T-cell (primary cell): ENCODE results near the gene BTBD7. TPM values are rescaled to one million over a fixed set of nuclear protein-coding genes. Genes with fewer than 3 reads are reported as not detected.
A peak's percentile ranks its signal among the peaks of the same experiment; 100 is the strongest.

Experiments used
- ATAC-seq, 4 experiments: fragments of 200-7000 bp in 3 of 4; fragments of 150-1000 bp in 1 of 4; cut with Tn5 transposase; replicated peaks in 1 of 4; 1 replicate in 3 of 4; 2 replicates in 1 of 4; pipeline ENCODE4 v1.10.0; 2021; ENCODE audit warnings: moderate library complexity in 3 of 4, mild to moderate bottlenecking in 2 of 4, moderate number of reproducible peaks in 1 of 4
- CTCF ChIA-PET, 2 donors: fragments of 300-600 bp; sonication (Branson Sonifier 250); formaldehyde crosslinking; loops; one replicate each; lab custom pipeline; 2022; ENCODE audit warnings: antibody characterized with exemption in 2 of 2; lab: Charles Lee
- POLR2A ChIA-PET, 2 donors: fragments of 300-600 bp; sonication (Branson Sonifier 250); formaldehyde crosslinking; loops; one replicate each; lab custom pipeline; 2022; ENCODE audit warnings: antibody characterized with exemption in 2 of 2; lab: Charles Lee
- DNase-seq, 35 experiments: peaks; one replicate each; pipeline versions ENCODE4 v3.0.0 to v3.0.0-alpha.2; 2013 to 2023
- H3K27ac ChIP-seq: one replicate; pipeline ENCODE4 v1.5.1; 2013; ENCODE audit warnings: low read length
- H3K27me3 ChIP-seq, 2 experiments: replicated peaks in 1 of 2; 1 replicate in 1 of 2; 2 replicates in 1 of 2; pipeline versions ENCODE4 v1.6.1 to v1.7.0; 2013; ENCODE audit warnings: low read length in 1 of 2, mixed read lengths in 1 of 2; ENCODE audit not compliant: control insufficient read depth in 2 of 2, insufficient read depth in 2 of 2; ENCODE audit errors: extremely low read depth in 1 of 2
- H3K36me3 ChIP-seq, 2 donors: 1 replicate in 1 of 2; 2 replicates in 1 of 2; pipeline versions ENCODE4 v1.6.1 to v1.7.0; 2013; ENCODE audit warnings: low read length in 1 of 2; ENCODE audit not compliant: control insufficient read depth in 2 of 2, insufficient read depth in 1 of 2; ENCODE audit errors: extremely low read depth in 1 of 2
- H3K4me1 ChIP-seq, 2 experiments: 1 replicate in 1 of 2; 2 replicates in 1 of 2; pipeline versions ENCODE4 v1.6.1 to v1.7.0; 2013; ENCODE audit warnings: low read length in 2 of 2, mixed read lengths in 1 of 2; ENCODE audit not compliant: insufficient read depth in 2 of 2, control insufficient read depth in 1 of 2; ENCODE audit errors: extremely low read depth in 1 of 2
- H3K4me3 ChIP-seq, 2 donors: 1 replicate in 1 of 2; 2 replicates in 1 of 2; pipeline versions ENCODE4 v1.5.1 to v1.7.0; 2013; ENCODE audit warnings: mild to moderate bottlenecking in 2 of 2, low read length in 1 of 2, moderate library complexity in 1 of 2; ENCODE audit not compliant: control insufficient read depth in 1 of 2; ENCODE audit errors: extremely low read depth in 1 of 2
- H3K9me3 ChIP-seq: 2 replicates; pipeline ENCODE4 v1.7.0; 2013
- H3K27ac Mint-ChIP-seq, 2 donors: one replicate each; pipeline ENCODE4 v1.8.0; 2020 to 2021; ENCODE audit warnings: mild to moderate bottlenecking in 2 of 2, mixed read lengths in 2 of 2
- H3K27me3 Mint-ChIP-seq, 2 donors: one replicate each; pipeline ENCODE4 v1.8.0; 2021 to 2022; ENCODE audit warnings: mixed read lengths in 2 of 2
- H3K36me3 Mint-ChIP-seq: one replicate; pipeline ENCODE4 v1.8.0; 2021; ENCODE audit warnings: mixed read lengths
- H3K4me1 Mint-ChIP-seq, 3 donors: one replicate each; pipeline ENCODE4 v1.8.0; 2020 to 2022; ENCODE audit warnings: mixed read lengths in 3 of 3, mild to moderate bottlenecking in 1 of 3
- H3K4me3 Mint-ChIP-seq, 3 donors: one replicate each; pipeline ENCODE4 v1.8.0; 2020 to 2022; ENCODE audit warnings: mild to moderate bottlenecking in 3 of 3, mixed read lengths in 3 of 3, moderate library complexity in 3 of 3
- H3K9me3 Mint-ChIP-seq, 3 donors: one replicate each; pipeline ENCODE4 v1.8.0; 2020 to 2022; ENCODE audit warnings: mixed read lengths in 3 of 3
- WGBS: methylation state at CpG from one replicate; pipeline ENCODE4 v1.1.5; 2013; ENCODE audit warnings: missing lambda C conversion rate; ENCODE audit not compliant: insufficient coverage; 5-methylcytosine and 5-hydroxymethylcytosine counted together
- total RNA-seq, 35 experiments: library from RNA in 6 of 35; stranded (reverse) in 6 of 35; fragments of 120-200 nt in 1 of 35; gene quantifications; one replicate each; pipeline versions ENCODE4 v1.2.1 to v1.2.4 and lab custom pipeline; 2013 to 2026

The BTBD7 gene
- total RNA-seq, 5 donors from 2014 or later (not counting 1 experiment from before 2014, with no cell fraction given) = 21.6 to 26.1 (median 26.0) TPM

- WGBS = 59% methylated on average over 3 of the region's 17 CpGs
- H3K4me1 ChIP-seq = peaks cover 16 to 19% of the 10 kb centered on the region in 2 experiments
- ChIA-PET POLR2A (interaction anchor here in 1 of 2 donors (0.5 kb wide), 1 partner anchor 146 kb away, joined by 3 read pairs; the partner anchor contains the start of gene LYSET), CTCF (interaction anchor here in 1 of 2 donors (0.6 kb wide), 1 partner anchor 742 kb away, joined by 4 read pairs; no protein-coding TSS in a partner anchor)
- H3K27ac ChIP-seq = no peak overlapping the region
- Mint-ChIP-seq H3K27me3 (no peaks in the 10 kb centered on the region), H3K4me1 (peaks cover 60 to 63% (median 62%) of the 10 kb centered on the region in 3 donors), H3K9me3 (no peaks in the 10 kb centered on the region), H3K4me3 (peak overlapping the region; percentile 91 to 94 (median 92)), H3K27ac (peak overlapping the region; percentile 16 to 34), H3K36me3 (no peaks in the 10 kb centered on the region)
- H3K27me3 ChIP-seq = no peaks in the 10 kb centered on the region
- ATAC-seq (no peak), DNase-seq (no peak)
- no peaks in the 10 kb centered on the region for H3K36me3 ChIP-seq
- no peaks in the 10 kb centered on the region for H3K9me3 ChIP-seq
- peak overlapping the region in 1 of 2 donors; percentile 73 for H3K4me3 ChIP-seq
Observed at GRCh38 chr14:93331002-93331727, 1.7 kb downstream of the BTBD7 start.

- Mint-ChIP-seq H3K4me1 (peaks cover 60 to 63% (median 63%) of the 10 kb centered on the region in 3 donors), H3K9me3 (no peaks in the 10 kb centered on the region), H3K4me3 (peak overlapping the region; percentile 91 to 94 (median 92)), H3K27me3 (no peaks in the 10 kb centered on the region), H3K27ac (no peak overlapping the region), H3K36me3 (no peaks in the 10 kb centered on the region)
- ChIA-PET CTCF (no interaction called here), POLR2A (no interaction called here)
- WGBS = no CpG with 5 or more reads among the region's 2 CpGs
- Histone ChIP-seq H3K36me3 (no peaks in the 10 kb centered on the region), H3K4me3 (no peak overlapping the region), H3K27ac (no peak overlapping the region), H3K9me3 (no peaks in the 10 kb centered on the region), H3K4me1 (peaks cover 16 to 19% of the 10 kb centered on the region in 2 experiments), H3K27me3 (no peaks in the 10 kb centered on the region)
- ATAC-seq (no peak), DNase-seq (no peak)
Observed at GRCh38 chr14:93330609-93331000, 2.2 kb downstream of the BTBD7 start.

- CTCF ChIA-PET = no interaction called here
- H3K4me3 ChIP-seq = no peak overlapping the region
- 96% methylated on average over 4 of the region's 5 CpGs for WGBS
- no peaks in the 10 kb centered on the region for H3K36me3 ChIP-seq
- POLR2A ChIA-PET = no interaction called here
- Mint-ChIP-seq H3K27ac (peak overlapping the region in 1 of 2 donors; percentile 0), H3K27me3 (no peaks in the 10 kb centered on the region), H3K36me3 (no peaks in the 10 kb centered on the region), H3K4me1 (peaks cover 65 to 66% (median 66%) of the 10 kb centered on the region in 3 donors), H3K4me3 (peak overlapping the region in 1 of 3 donors; percentile 92), H3K9me3 (no peaks in the 10 kb centered on the region)
- no peaks in the 10 kb centered on the region for H3K9me3 ChIP-seq
- no peak overlapping the region for H3K27ac ChIP-seq
- ATAC-seq (no peak), DNase-seq (no peak)
- H3K4me1 ChIP-seq = peaks cover 16 to 19% of the 10 kb centered on the region in 2 experiments
- H3K27me3 ChIP-seq = no peaks in the 10 kb centered on the region
Observed at GRCh38 chr14:93329965-93330608, 2.7 kb downstream of the BTBD7 start.

GRCh38 chr14:93328546-93328945 is 4.3 kb downstream of the BTBD7 start:
- Histone ChIP-seq H3K36me3 (no peaks in the 10 kb centered on the region), H3K4me3 (no peak overlapping the region), H3K4me1 (peaks cover 12 to 16% of the 10 kb centered on the region in 2 experiments), H3K27me3 (no peaks in the 10 kb centered on the region), H3K9me3 (no peaks in the 10 kb centered on the region), H3K27ac (no peak overlapping the region)
- H3K27me3 Mint-ChIP-seq = no peaks in the 10 kb centered on the region
- H3K4me3 Mint-ChIP-seq = no peak overlapping the region
- H3K9me3 Mint-ChIP-seq = no peaks in the 10 kb centered on the region
- CTCF ChIA-PET = interaction anchor here in 1 of 2 donors (0.7 kb wide), 1 partner anchor 894 kb away, joined by 5 read pairs; no protein-coding TSS in a partner anchor
- DNase-seq = no peak
- no peak for ATAC-seq
- H3K27ac Mint-ChIP-seq = no peak overlapping the region
- H3K36me3 Mint-ChIP-seq = peaks cover 11% of the 10 kb centered on the region
- no CpG with 5 or more reads among the region's 6 CpGs for WGBS
- peaks cover 66 to 67% (median 66%) of the 10 kb centered on the region in 3 donors for H3K4me1 Mint-ChIP-seq
- POLR2A ChIA-PET = no interaction called here

GRCh38 chr14:93326196-93326595 is 6.6 kb downstream of the BTBD7 start:
- WGBS = 100% methylated on average over 1 of the region's 5 CpGs
- no peaks in the 10 kb centered on the region for H3K36me3 ChIP-seq
- Mint-ChIP-seq H3K27ac (no peak overlapping the region), H3K27me3 (no peaks in the 10 kb centered on the region), H3K4me1 (peaks cover 60 to 71% (median 67%) of the 10 kb centered on the region in 3 donors), H3K9me3 (no peaks in the 10 kb centered on the region), H3K4me3 (no peak overlapping the region), H3K36me3 (peaks cover 19% of the 10 kb centered on the region)
- no peaks in the 10 kb centered on the region for H3K9me3 ChIP-seq
- no peak overlapping the region for H3K27ac ChIP-seq
- H3K4me1 ChIP-seq = peaks cover 5 to 6% of the 10 kb centered on the region in 2 experiments
- H3K27me3 ChIP-seq = no peaks in the 10 kb centered on the region
- ATAC-seq (no peak), DNase-seq (no peak)
- POLR2A ChIA-PET = no interaction called here
- CTCF ChIA-PET = no interaction called here
- no peak overlapping the region for H3K4me3 ChIP-seq

GRCh38 chr14:93323600-93324174 is 9.1 kb downstream of the BTBD7 start:
- DNase-seq = no peak
- WGBS = no CpG with 5 or more reads among the region's 4 CpGs
- CTCF ChIA-PET = interaction anchor here in 1 of 2 donors (0.6 kb wide), 1 partner anchor 34 kb away, joined by 4 read pairs; no protein-coding TSS in a partner anchor

More at GRCh38 chr14:93323600-93324174, 9.1 kb downstream of the BTBD7 start:
- ATAC-seq = no peak
- H3K4me1 Mint-ChIP-seq = peaks cover 54 to 70% (median 66%) of the 10 kb centered on the region in 3 donors
- Histone ChIP-seq H3K27ac (no peak overlapping the region), H3K9me3 (no peaks in the 10 kb centered on the region), H3K4me1 (peaks cover 2 to 4% of the 10 kb centered on the region in 2 experiments), H3K4me3 (no peak overlapping the region), H3K27me3 (no peaks in the 10 kb centered on the region), H3K36me3 (no peaks in the 10 kb centered on the region)
- H3K27me3 Mint-ChIP-seq = no peaks in the 10 kb centered on the region
- no peak overlapping the region for H3K27ac Mint-ChIP-seq
- POLR2A ChIA-PET = no interaction called here
- no peaks in the 10 kb centered on the region for H3K9me3 Mint-ChIP-seq
- no peak overlapping the region for H3K4me3 Mint-ChIP-seq
- peaks cover 20% of the 10 kb centered on the region for H3K36me3 Mint-ChIP-seq
